Keratinocyte (primary cell): ENCODE results near the gene DMRTC1B. TPM values are rescaled to one million over a fixed set of nuclear protein-coding genes. Genes with fewer than 3 reads are reported as not detected.
"Not testable (repeated sequence)": the region's sequence is repeated elsewhere in the genome, so short reads cannot be mapped to it uniquely, and the experiment has no call there.

Source experiments
- DNase-seq: peaks from one replicate; pipeline ENCODE4 v3.0.0-alpha.2; 2011; ENCODE audit warnings: low read depth, missing footprints, low spot score
- FAIRE-seq: peaks from 2 replicates; lab custom pipeline; 2011; peaks lifted over from hg19 to GRCh38; lab: Jason Lieb, UNC
- H2AFZ ChIP-seq: 2 replicates; pipeline ENCODE4 v1.6.0; 2012; ENCODE audit warnings: low read length, control low read depth, inconsistent platforms; ENCODE audit not compliant: control insufficient read depth
- H3K27ac ChIP-seq: 2 replicates; pipeline ENCODE4 v1.5.1; 2011; ENCODE audit warnings: low read length; ENCODE audit not compliant: control insufficient read depth, insufficient read depth
- H3K27me3 ChIP-seq: 3 replicates; pipeline ENCODE4 v1.6.0; 2011; ENCODE audit warnings: low read length; ENCODE audit not compliant: control insufficient read depth, insufficient read depth; ENCODE audit errors: extremely low read depth
- H3K36me3 ChIP-seq, 2 experiments: 2 replicates in 1 of 2; 3 replicates in 1 of 2; pipeline ENCODE4 v1.5.1; 2011; ENCODE audit warnings: low read length in 2 of 2, mild to moderate bottlenecking in 1 of 2; ENCODE audit not compliant: control insufficient read depth in 2 of 2, insufficient read depth in 2 of 2; ENCODE audit errors: extremely low read depth in 1 of 2
- H3K4me1 ChIP-seq: 3 replicates; pipeline ENCODE4 v1.5.1; 2011; ENCODE audit warnings: low read length; ENCODE audit not compliant: control insufficient read depth, insufficient read depth; ENCODE audit errors: extremely low read depth
- H3K4me2 ChIP-seq: 3 replicates; pipeline ENCODE4 v1.6.0; 2011; ENCODE audit warnings: low read depth, low read length; ENCODE audit not compliant: control insufficient read depth, insufficient read depth; ENCODE audit errors: extremely low read depth
- H3K4me3 ChIP-seq, 3 experiments: fragments of 200-600 bp in 1 of 3; sonication (generic) in 1 of 3; 2 replicates in 2 of 3; 3 replicates in 1 of 3; pipeline ENCODE4 v1.5.1; 2011 to 2016; ENCODE audit warnings: low read length in 3 of 3, mild to moderate bottlenecking in 3 of 3, control low read depth in 2 of 3, inconsistent platforms in 1 of 3, low read depth in 1 of 3, mixed read lengths in 1 of 3, mixed run types in 1 of 3, moderate library complexity in 1 of 3; ENCODE audit not compliant: control insufficient read depth in 2 of 3, insufficient read depth in 2 of 3; ENCODE audit errors: extremely low read depth in 1 of 3
- H3K79me2 ChIP-seq: 2 replicates; pipeline ENCODE4 v1.6.0; 2012; ENCODE audit warnings: low read length; ENCODE audit not compliant: control insufficient read depth, insufficient read depth
- H3K9ac ChIP-seq: 3 replicates; pipeline ENCODE4 v1.6.0; 2011; ENCODE audit warnings: low read length; ENCODE audit not compliant: control insufficient read depth, insufficient read depth; ENCODE audit errors: extremely low read depth
- H3K9me1 ChIP-seq: 3 replicates; pipeline ENCODE4 v1.6.0; 2011; ENCODE audit warnings: low read length; ENCODE audit not compliant: control insufficient read depth, insufficient read depth; ENCODE audit errors: extremely low read depth
- H3K9me3 ChIP-seq: 2 replicates; pipeline ENCODE4 v1.5.1; 2012; ENCODE audit warnings: low read depth, low read length; ENCODE audit not compliant: control insufficient read depth
- H4K20me1 ChIP-seq: 3 replicates; pipeline ENCODE4 v1.6.0; 2011; ENCODE audit warnings: low read length; ENCODE audit not compliant: control insufficient read depth, insufficient read depth; ENCODE audit errors: extremely low read depth
- dilution Hi-C: fragments of 300-500 bp; cut with MboI; formaldehyde crosslinking; loops from one replicate; pipeline ENCODE4 v1.7.0; 2020; ENCODE audit warnings: low sequenced_read_pairs; ENCODE audit not compliant: extremely low pct_ligation_motif_present
- polyA plus RNA-seq, 5 experiments: library from polyadenylated mRNA; depleted of rRNA in 3 of 5; stranded (reverse) in 3 of 5; stranded (forward) in 1 of 5; unstranded in 1 of 5; fragments of >200 nt; gene quantifications; 1 replicate in 1 of 5; 2 replicates in 3 of 5; 3 replicates in 1 of 5; pipeline versions ENCODE4 v1.2.1 to v1.2.3, GENCODE V29; 2011 to 2012; ENCODE audit warnings: missing spikeins in 2 of 5, low read depth in 1 of 5, low replicate concordance in 1 of 5

DMRTC1B gene
- polyA plus RNA-seq, 1 donor (not counting 4 experiments of a cell fraction or from before 2014, with no cell fraction given), result not detected

GRCh38 chrX:72788142-72788541 is 11.5 kb downstream of the DMRTC1B start:
- H3K9me3 ChIP-seq, H3K9ac ChIP-seq, H3K79me2 ChIP-seq, FAIRE-seq, H3K4me3 ChIP-seq, H3K36me3 ChIP-seq, H2AFZ ChIP-seq, H3K4me2 ChIP-seq, H3K27me3 ChIP-seq, dilution Hi-C loops, DNase-seq, H3K27ac ChIP-seq, H4K20me1 ChIP-seq, H3K4me1 ChIP-seq, H3K9me1 ChIP-seq: not testable (repeated sequence)

DNA sequence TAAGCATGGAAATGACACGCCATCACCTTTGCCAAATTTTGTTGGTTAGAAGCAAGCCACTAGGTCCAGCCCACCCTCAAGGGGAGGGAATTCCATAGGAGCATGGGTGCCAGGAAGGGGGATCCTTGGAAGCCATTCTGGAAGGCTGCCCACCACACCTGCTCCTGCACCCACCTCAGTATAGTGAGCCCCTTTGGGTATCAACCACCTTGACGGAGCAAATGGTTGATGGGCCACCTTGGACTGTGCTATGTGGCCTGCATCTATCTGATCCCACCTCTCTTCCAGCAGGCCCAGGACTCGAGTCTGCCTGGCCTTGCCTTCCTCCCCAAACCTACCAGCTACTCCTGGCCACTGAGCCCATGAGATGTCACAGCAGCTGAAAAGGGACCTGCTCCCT is 13.7 kb downstream of the DMRTC1B start:
- H3K9me3 ChIP-seq, H3K9me1 ChIP-seq, FAIRE-seq, dilution Hi-C loops, H3K4me1 ChIP-seq, H3K27ac ChIP-seq, H3K4me3 ChIP-seq, H3K36me3 ChIP-seq, H2AFZ ChIP-seq, H3K27me3 ChIP-seq, H3K9ac ChIP-seq, H3K79me2 ChIP-seq, H3K4me2 ChIP-seq, DNase-seq, H4K20me1 ChIP-seq: not testable (repeated sequence)

- DNase-seq, H3K27ac ChIP-seq, H4K20me1 ChIP-seq, H3K4me3 ChIP-seq, H3K79me2 ChIP-seq, H3K36me3 ChIP-seq, H2AFZ ChIP-seq, H3K9me1 ChIP-seq, dilution Hi-C loops, H3K9ac ChIP-seq, H3K9me3 ChIP-seq, H3K4me2 ChIP-seq, H3K4me1 ChIP-seq, H3K27me3 ChIP-seq, FAIRE-seq: not testable (repeated sequence)
Measured at GRCh38 chrX:72808110-72808509, 31.4 kb downstream of the DMRTC1B start, which contains the start of gene FAM236D. TSS of gene FAM236D (minus strand) at chrX:72808210. CDS start at chrX:72808110, 100 bp downstream.

- FAIRE-seq, H4K20me1 ChIP-seq, H3K4me1 ChIP-seq, H3K4me3 ChIP-seq, H3K4me2 ChIP-seq, H2AFZ ChIP-seq, H3K9me3 ChIP-seq, dilution Hi-C loops, H3K27ac ChIP-seq, H3K9ac ChIP-seq, H3K79me2 ChIP-seq, H3K27me3 ChIP-seq, DNase-seq, H3K9me1 ChIP-seq, H3K36me3 ChIP-seq: not testable (repeated sequence)
Measured at GRCh38 chrX:72830701-72831100, 54.0 kb downstream of the DMRTC1B start.

- H3K4me2 ChIP-seq, FAIRE-seq, H3K27ac ChIP-seq, H2AFZ ChIP-seq, DNase-seq, H3K9me3 ChIP-seq, H4K20me1 ChIP-seq, H3K79me2 ChIP-seq, H3K4me3 ChIP-seq, H3K27me3 ChIP-seq, H3K9ac ChIP-seq, H3K36me3 ChIP-seq, H3K9me1 ChIP-seq, dilution Hi-C loops, H3K4me1 ChIP-seq: not testable (repeated sequence)
Measured at GRCh38 chrX:72837532-72837931, 60.8 kb downstream of the DMRTC1B start.
